Esophagus muscularis mucosa (tissue), 4 donors: ENCODE measurements around the gene ZNF23. TPM values are rescaled to one million over a fixed set of nuclear protein-coding genes. Genes with fewer than 3 reads are reported as not detected.

Experiments used
- DNase-seq: peaks from one replicate; pipeline ENCODE4 v3.0.0-alpha.2; 2017; ENCODE audit errors: extremely low spot score
- H3K27ac ChIP-seq, 4 donors: fragments of 200-600 bp; sonication (generic); replicated peaks in 1 of 4; 1 replicate in 3 of 4; 2 replicates in 1 of 4; pipeline ENCODE4 v1.5.1; 2016 to 2019; ENCODE audit warnings: mild to moderate bottlenecking in 1 of 4
- H3K27me3 ChIP-seq, 4 donors: fragments of 200-600 bp; sonication (generic); one replicate each; pipeline versions ENCODE4 v1.5.1 to v1.6.0; 2016 to 2019
- H3K36me3 ChIP-seq, 4 donors: fragments of 200-600 bp; sonication (generic); one replicate each; pipeline ENCODE4 v1.5.1; 2016 to 2019
- H3K4me1 ChIP-seq, 4 donors: fragments of 200-600 bp; sonication (generic); one replicate each; pipeline ENCODE4 v1.5.1; 2016 to 2019
- H3K4me3 ChIP-seq, 4 donors: fragments of 200-600 bp; sonication (generic); 1 replicate in 2 of 4; 2 replicates in 2 of 4; pipeline ENCODE4 v1.5.1; 2016 to 2019; ENCODE audit warnings: mild to moderate bottlenecking in 4 of 4, moderate library complexity in 1 of 4
- H3K9me3 ChIP-seq, 4 donors: fragments of 200-600 bp; sonication (generic); 1 replicate in 3 of 4; 2 replicates in 1 of 4; pipeline ENCODE4 v1.5.1; 2016 to 2019
- CTCF ChIP-seq, 3 experiments: fragments of 200-600 bp in 2 of 3; fragments of 450-650 bp in 1 of 3; sonication (generic) in 2 of 3; IDR thresholded peaks; one replicate each; pipeline ENCODE4 v1.5.1; 2017 to 2019; ENCODE audit warnings: antibody characterized with exemption in 3 of 3, mild to moderate bottlenecking in 2 of 3, moderate library complexity in 1 of 3
- EP300 ChIP-seq: sonication (generic); formaldehyde crosslinking; IDR thresholded peaks from one replicate; pipeline ENCODE4 v1.6.1; 2017; ENCODE audit warnings: antibody characterized with exemption
- POLR2A ChIP-seq: fragments of 450-650 bp; IDR thresholded peaks from one replicate; pipeline ENCODE4 v1.6.1; 2017; ENCODE audit warnings: antibody characterized with exemption, moderate library complexity, mild to moderate bottlenecking, low read depth
- POLR2AphosphoS5 ChIP-seq, 2 donors: sonication (generic); formaldehyde crosslinking; IDR thresholded peaks; one replicate each; pipeline ENCODE4 v1.6.1; 2017; ENCODE audit warnings: antibody characterized with exemption in 2 of 2
- WGBS: methylation state at CpG from one replicate; pipeline ENCODE4 v1.1.5; 2018; 5-methylcytosine and 5-hydroxymethylcytosine counted together
- intact Hi-C: fragments of 100-400 bp; cut with DNase I; formaldehyde crosslinking; loops from one replicate; pipeline ENCODE4 v1.15.1; 2023
- total RNA-seq, 4 donors: library from RNA; depleted of rRNA; stranded (reverse); fragments of >200 nt; gene quantifications; one replicate each; pipeline versions ENCODE4 v1.1.0 to v1.2.1, GENCODE V29; 2016

ZNF23 gene
- total RNA-seq, 4 donors from 2014 or later = 9.4 to 12.5 (median 11.2) TPM

- intact Hi-C loops = loop anchor here (1.0 to 5.0 kb wide), 2 partner anchors 86 to 199 kb away; no protein-coding TSS in a partner anchor
- peaks cover 0 to 55% (median 4%) of the 10 kb centered on the region in 4 donors for H3K27me3 ChIP-seq
- no peaks in the 10 kb centered on the region for H3K36me3 ChIP-seq
- no peak overlapping the region for H3K4me3 ChIP-seq
- H3K9me3 ChIP-seq = no peaks in the 10 kb centered on the region
- no peak for DNase-seq
- H3K27ac ChIP-seq = no peak overlapping the region
- H3K4me1 ChIP-seq = peaks cover 0 to 9% (median 3%) of the 10 kb centered on the region in 4 donors
- WGBS = 56% methylated on average over 4 of the region's 4 CpGs
- TF ChIP-seq POLR2AphosphoS5 (IDR thresholded peaks at IDR 0.05) = no peak
- no peak for TF ChIP-seq CTCF (IDR thresholded peaks at IDR 0.05)
- no peak for TF ChIP-seq POLR2A
- no peak for TF ChIP-seq EP300
These were observed 48.7 kb downstream of the ZNF23 start for GRCh38 chr16:71413341-71413740.

GRCh38 chr16:71412270-71413160 lies 49.5 kb downstream of the ZNF23 start:
- DNase-seq = no peak
- no peak for TF ChIP-seq POLR2AphosphoS5 (IDR thresholded peaks at IDR 0.05)
- TF ChIP-seq CTCF (IDR thresholded peaks at IDR 0.05) = peak; percentile 74 to 89 (median 88)
- H3K27ac ChIP-seq = no peak overlapping the region
- peaks cover 0 to 55% (median 4%) of the 10 kb centered on the region in 4 donors for H3K27me3 ChIP-seq
- peaks cover 0 to 9% (median 3%) of the 10 kb centered on the region in 4 donors for H3K4me1 ChIP-seq
- H3K36me3 ChIP-seq = no peaks in the 10 kb centered on the region
- no peaks in the 10 kb centered on the region for H3K9me3 ChIP-seq
- WGBS = 16% methylated on average over 13 of the region's 24 CpGs
- H3K4me3 ChIP-seq = no peak overlapping the region
- intact Hi-C loops = loop anchor here (1.0 to 5.0 kb wide), 2 partner anchors 87 to 200 kb away; no protein-coding TSS in a partner anchor

GRCh38 chr16:71410146-71410545 lies 51.9 kb downstream of the ZNF23 start:
- intact Hi-C loops = loop anchor here (5.0 kb wide), 1 partner anchor 202 kb away; no protein-coding TSS in a partner anchor
- Histone ChIP-seq H3K36me3 (no peaks in the 10 kb centered on the region), H3K9me3 (no peaks in the 10 kb centered on the region), H3K4me3 (no peak overlapping the region), H3K27me3 (peaks cover 0 to 51% (median 4%) of the 10 kb centered on the region in 4 donors), H3K4me1 (peaks cover 0 to 9% (median 3%) of the 10 kb centered on the region in 4 donors), H3K27ac (no peak overlapping the region)
- TF ChIP-seq EP300 (no peak), POLR2A (no peak), CTCF (IDR thresholded peaks at IDR 0.05) (no peak), POLR2AphosphoS5 (IDR thresholded peaks at IDR 0.05) (no peak)
- WGBS = 89% methylated on average over 5 of the region's 5 CpGs
- DNase-seq = no peak

GRCh38 chr16:71409011-71409775 lies 52.9 kb downstream of the ZNF23 start:
- Histone ChIP-seq H3K27ac (no peak overlapping the region), H3K4me3 (no peak overlapping the region), H3K36me3 (no peaks in the 10 kb centered on the region), H3K27me3 (peaks cover 0 to 56% (median 4%) of the 10 kb centered on the region in 4 donors), H3K4me1 (peaks cover 0 to 9% (median 3%) of the 10 kb centered on the region in 4 donors), H3K9me3 (peaks cover 0 to 7% (median 0%) of the 10 kb centered on the region in 4 donors)
- intact Hi-C loops = no loop called here
- WGBS = 50% methylated on average over 16 of the region's 16 CpGs
- DNase-seq = no peak
- TF ChIP-seq EP300 = no peak
- TF ChIP-seq POLR2AphosphoS5 (IDR thresholded peaks at IDR 0.05) = no peak
- TF ChIP-seq POLR2A = no peak

GRCh38 chr16:71408536-71408935 lies 53.5 kb downstream of the ZNF23 start:
- WGBS = 55% methylated on average over 3 of the region's 3 CpGs
- peaks cover 0 to 51% (median 4%) of the 10 kb centered on the region in 4 donors for H3K27me3 ChIP-seq
- peaks cover 0 to 8% (median 0%) of the 10 kb centered on the region in 4 donors for H3K9me3 ChIP-seq
- H3K36me3 ChIP-seq = no peaks in the 10 kb centered on the region
- intact Hi-C loops = no loop called here
- DNase-seq = no peak
- no peak overlapping the region for H3K27ac ChIP-seq
- peaks cover 0 to 9% (median 3%) of the 10 kb centered on the region in 4 donors for H3K4me1 ChIP-seq
- H3K4me3 ChIP-seq = no peak overlapping the region
- TF ChIP-seq POLR2AphosphoS5 (IDR thresholded peaks at IDR 0.05) (no peak), CTCF (IDR thresholded peaks at IDR 0.05) (no peak), EP300 (no peak), POLR2A (no peak)
